Psoas muscle (tissue), 8 donors: ENCODE measurements around the gene CA14. TPM values are rescaled to one million over a fixed set of nuclear protein-coding genes. Genes with fewer than 3 reads are reported as not detected.
"Not testable (repeated sequence)": the region's sequence is repeated elsewhere in the genome, so short reads cannot be mapped to it uniquely, and the experiment has no call there.

Source experiments
- ATAC-seq, 4 donors: fragments of 200-7000 bp; cut with Tn5 transposase; one replicate each; pipeline ENCODE4 v1.9.1; 2020; ENCODE audit warnings: moderate library complexity in 3 of 4, mild to moderate bottlenecking in 2 of 4
- DNase-seq, 2 donors: peaks; one replicate each; pipeline ENCODE4 v3.0.0-alpha.2; 2020
- H3K27ac ChIP-seq: fragments of 200-600 bp; one replicate; pipeline ENCODE4 v1.8.0; 2022
- H3K27me3 ChIP-seq, 3 donors: fragments of 200-600 bp in 1 of 3; one replicate each; pipeline versions ENCODE4 v1.6.1 to v1.8.0; 2013 to 2022; ENCODE audit warnings: low read length in 2 of 3, mild to moderate bottlenecking in 2 of 3, moderate library complexity in 1 of 3; ENCODE audit not compliant: insufficient read depth in 3 of 3
- H3K36me3 ChIP-seq, 2 donors: fragments of 200-600 bp in 1 of 2; one replicate each; pipeline versions ENCODE4 v1.6.1 to v1.8.0; 2013 to 2022; ENCODE audit warnings: low read depth in 1 of 2, mild to moderate bottlenecking in 1 of 2, moderate library complexity in 1 of 2; ENCODE audit not compliant: insufficient read depth in 1 of 2
- H3K4me1 ChIP-seq: fragments of 200-600 bp; one replicate; pipeline ENCODE4 v1.8.0; 2022
- H3K4me3 ChIP-seq: fragments of 200-600 bp; one replicate; pipeline ENCODE4 v1.8.0; 2022; ENCODE audit warnings: mild to moderate bottlenecking
- H3K9me3 ChIP-seq: fragments of 200-600 bp; one replicate; pipeline ENCODE4 v1.8.0; 2022
- WGBS, 3 donors: extraction: QIAGEN DNeasy Blood & Tissue Kit; methylation state at CpG; one replicate each; pipeline versions ENCODE4 v1.1.6 to v1.1.7; 2013; 5-methylcytosine and 5-hydroxymethylcytosine counted together
- intact Hi-C, 2 donors: fragments of 100-400 bp; cut with DNase I; formaldehyde crosslinking; loops; one replicate each; pipeline versions ENCODE4 v1.11.0 to v1.14.2; 2022
- polyA plus RNA-seq, 3 donors: library from polyadenylated mRNA; stranded (reverse); fragments of 200-250 nt; gene quantifications; one replicate each; pipeline ENCODE4 v1.2.3, GENCODE V29; 2013
- total RNA-seq, 4 donors: library from RNA; stranded (reverse); fragmentation: NEBNext Ultra II Directional in 2 of 4; extraction: Animal tissue kit (Norgen Biotek cat#: 25700) in 2 of 4; gene quantifications; one replicate each; pipeline versions ENCODE4 v1.2.1 to v1.2.4, GENCODE V29; 2021 to 2023
- TF ChIP-seq, protein P1 (sequence below): fragments of 200-600 bp; IDR thresholded peaks from one replicate; pipeline ENCODE4 v1.8.0; 2022; ENCODE audit warnings: antibody characterized with exemption
- donor health status: healthy with polysubstance abuse.
- donor health status: DM: no; HTN: no; CAD: no; lungs with moderate emphysema.
- donor health status: Bipolar disorder and iron deficiency.
- donor health status: healthy.
- donor health status: DM: yes; HTN: yes; CAD: no.
- donor health status: DM: no; HTN: no; CAD: no.
- donor health status: DM: no; HTN: no; CAD: no.
- donor health status: DM: yes; HTN: yes; CAD: no.

CA14 gene
- total and polyA plus RNA-seq, 7 donors = 0.04 to 0.89 (median 0.48) TPM; not detected in 2

- Histone ChIP-seq H3K4me1 (no peaks in the 10 kb centered on the region), H3K4me3 (no peak overlapping the region), H3K36me3 (peaks cover 7 to 97% of the 10 kb centered on the region in 2 donors), H3K27me3 (no peaks in the 10 kb centered on the region), H3K9me3 (no peaks in the 10 kb centered on the region), H3K27ac (no peak overlapping the region)
- TF ChIP-seq, protein P1, sequence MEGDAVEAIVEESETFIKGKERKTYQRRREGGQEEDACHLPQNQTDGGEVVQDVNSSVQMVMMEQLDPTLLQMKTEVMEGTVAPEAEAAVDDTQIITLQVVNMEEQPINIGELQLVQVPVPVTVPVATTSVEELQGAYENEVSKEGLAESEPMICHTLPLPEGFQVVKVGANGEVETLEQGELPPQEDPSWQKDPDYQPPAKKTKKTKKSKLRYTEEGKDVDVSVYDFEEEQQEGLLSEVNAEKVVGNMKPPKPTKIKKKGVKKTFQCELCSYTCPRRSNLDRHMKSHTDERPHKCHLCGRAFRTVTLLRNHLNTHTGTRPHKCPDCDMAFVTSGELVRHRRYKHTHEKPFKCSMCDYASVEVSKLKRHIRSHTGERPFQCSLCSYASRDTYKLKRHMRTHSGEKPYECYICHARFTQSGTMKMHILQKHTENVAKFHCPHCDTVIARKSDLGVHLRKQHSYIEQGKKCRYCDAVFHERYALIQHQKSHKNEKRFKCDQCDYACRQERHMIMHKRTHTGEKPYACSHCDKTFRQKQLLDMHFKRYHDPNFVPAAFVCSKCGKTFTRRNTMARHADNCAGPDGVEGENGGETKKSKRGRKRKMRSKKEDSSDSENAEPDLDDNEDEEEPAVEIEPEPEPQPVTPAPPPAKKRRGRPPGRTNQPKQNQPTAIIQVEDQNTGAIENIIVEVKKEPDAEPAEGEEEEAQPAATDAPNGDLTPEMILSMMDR = no peak
- intact Hi-C loops = loop anchor here in 1 of 2 donors (10.0 kb wide), 1 partner anchor 52 kb away; no protein-coding TSS in a partner anchor
- WGBS, 3 donors = 56 to 84% (median 65%) methylated on average over 6 of the region's 6 CpGs
- DNase-seq = no peak
- peak in 1 of 4 donors; percentile 40 for ATAC-seq
Measured at GRCh38 chr1:150302338-150302737, 44.8 kb downstream of the CA14 start.

- Histone ChIP-seq H3K4me1 (no peaks in the 10 kb centered on the region), H3K4me3 (no peak overlapping the region), H3K27ac (no peak overlapping the region), H3K36me3 (peaks cover 7 to 97% of the 10 kb centered on the region in 2 donors), H3K9me3 (no peaks in the 10 kb centered on the region), H3K27me3 (no peaks in the 10 kb centered on the region)
- intact Hi-C loops = loop anchor here in 1 of 2 donors (10.0 kb wide), 1 partner anchor 52 kb away; no protein-coding TSS in a partner anchor
- ATAC-seq (no peak), DNase-seq (no peak)
- TF ChIP-seq, protein P1 = no peak
- 85 to 91% (median 88%) methylated on average over 2 of the region's 2 CpGs for WGBS, 3 donors
Measured at GRCh38 chr1:150302902-150303301, 45.3 kb downstream of the CA14 start.

DNA sequence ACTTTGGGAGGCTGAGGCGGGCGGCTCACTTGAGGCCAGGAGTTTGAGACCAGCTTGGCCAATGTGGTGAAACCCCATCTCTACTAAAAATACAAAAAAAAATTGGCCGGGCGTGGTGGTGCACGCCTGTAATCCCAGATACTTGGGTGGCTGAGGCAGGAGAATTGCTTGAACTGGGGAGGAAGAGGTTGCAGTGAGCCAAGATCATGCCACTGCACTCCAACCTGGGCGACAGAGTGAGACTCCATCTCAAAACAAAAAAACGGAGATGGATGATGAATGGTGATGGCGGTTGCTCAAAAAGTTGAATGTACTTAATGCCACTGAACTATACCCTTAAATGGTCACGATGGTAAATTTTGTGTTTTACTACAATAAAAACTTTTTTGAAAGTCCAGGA, 51.0 kb downstream of the CA14 start:
- H3K27ac ChIP-seq, H3K4me3 ChIP-seq, DNase-seq, H3K4me1 ChIP-seq, ATAC-seq, H3K9me3 ChIP-seq, H3K27me3 ChIP-seq: not testable (repeated sequence)
- WGBS, 3 donors = 92 to 95% (median 93%) methylated on average over 9 of the region's 9 CpGs
- intact Hi-C loops = loop anchor here in 1 of 2 donors (10.0 kb wide), 1 partner anchor 46 kb away; no protein-coding TSS in a partner anchor
- peaks cover 0 to 49% of the 10 kb centered on the region in 2 donors for H3K36me3 ChIP-seq

DNA sequence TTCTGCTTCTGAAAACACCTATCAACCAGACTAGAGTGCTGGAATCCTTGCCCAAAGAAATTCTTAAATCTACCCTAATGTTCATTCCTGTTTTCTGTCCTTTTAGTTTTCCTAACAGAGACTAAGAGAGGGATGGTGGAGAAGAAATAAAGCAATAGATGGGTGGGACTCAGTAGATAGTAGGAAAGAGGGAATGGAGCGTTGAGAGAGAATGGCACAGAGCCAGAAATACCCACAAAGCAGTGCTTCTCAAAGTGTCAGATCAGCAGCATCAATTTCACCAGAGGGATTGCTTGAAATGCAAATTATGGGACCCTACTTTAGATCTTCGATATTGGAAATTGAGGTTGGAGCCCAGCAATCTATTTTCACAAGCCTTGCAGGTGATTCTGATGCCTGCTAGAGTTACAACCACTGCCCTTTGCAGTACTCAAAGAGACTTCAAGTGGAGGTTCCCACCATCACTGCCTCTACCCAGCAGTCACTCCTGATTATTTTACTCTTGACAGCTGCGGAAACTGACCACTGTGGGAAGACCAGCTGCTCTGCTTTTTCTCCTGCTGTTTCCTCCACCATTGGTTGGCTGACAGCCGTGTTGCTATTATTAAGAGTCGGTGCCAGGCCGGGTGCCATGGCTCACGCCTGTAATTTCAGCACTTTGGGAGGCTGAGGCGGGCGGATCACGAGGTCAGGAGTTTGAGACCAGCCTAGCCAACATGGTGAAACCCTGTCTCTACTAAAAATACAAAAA, 52.4 kb downstream of the CA14 start:
- WGBS, 3 donors = 32 to 48% (median 32%) methylated on average over 10 of the region's 10 CpGs
- ATAC-seq (peak in 2 of 4 donors; percentile 12 to 21), DNase-seq (no peak)
- Histone ChIP-seq H3K36me3 (peaks cover 0 to 37% of the 10 kb centered on the region in 2 donors), H3K4me3 (no peak overlapping the region), H3K27ac (no peak overlapping the region), H3K4me1 (no peaks in the 10 kb centered on the region), H3K27me3 (no peaks in the 10 kb centered on the region), H3K9me3 (no peaks in the 10 kb centered on the region)
- TF ChIP-seq, protein P1 = no peak
- intact Hi-C loops = loop anchor here in 1 of 2 donors (10.0 kb wide), 1 partner anchor 45 kb away; no protein-coding TSS in a partner anchor

GRCh38 chr1:150311762-150312161, 54.2 kb downstream of the CA14 start:
- no peaks in the 10 kb centered on the region for H3K4me1 ChIP-seq
- intact Hi-C loops = no loop called here
- no peak for ATAC-seq
- peaks cover 0 to 19% of the 10 kb centered on the region in 2 donors for H3K36me3 ChIP-seq
- no peak for DNase-seq
- TF ChIP-seq, protein P1 = no peak
- no peak overlapping the region for H3K4me3 ChIP-seq
- H3K27ac ChIP-seq = no peak overlapping the region
- no peaks in the 10 kb centered on the region for H3K9me3 ChIP-seq
- 84 to 92% (median 91%) methylated on average over 2 of the region's 2 CpGs for WGBS, 3 donors
- no peaks in the 10 kb centered on the region for H3K27me3 ChIP-seq

Other genes with a start within 250 kb of the CA14 start
- gene OTUD7B, start 247.0 kb upstream of the CA14 start, total RNA-seq = 10 to 100 TPM; 47.4 to 62.0 (median 59.4) TPM
- gene OTUD7B, start 247.0 kb upstream of the CA14 start, polyA plus RNA-seq = 10 to 100 TPM in 1 of 3 donors, 1 to 10 TPM in 2; 6.8 to 29.6 (median 9.8) TPM
- gene VPS45, start 190.0 kb upstream of the CA14 start, total RNA-seq = 10 to 100 TPM; 18.7 to 25.5 (median 19.2) TPM
- gene VPS45, start 190.0 kb upstream of the CA14 start, polyA plus RNA-seq = 10 to 100 TPM; 13.0 to 36.0 (median 15.0) TPM
- gene PLEKHO1, start 107.9 kb upstream of the CA14 start, total RNA-seq = 10 to 100 TPM; 37.7 to 68.7 (median 41.9) TPM
- 100 to 1,000 TPM in 1 of 3 donors, 10 to 100 TPM in 2; 71.4 to 119 (median 84.9) TPM for gene PLEKHO1, start 107.9 kb upstream of the CA14 start, polyA plus RNA-seq
- 10 to 100 TPM; 26.9 to 37.4 (median 31.9) TPM for gene ANP32E, start 21.7 kb upstream of the CA14 start, total RNA-seq
- gene ANP32E, start 21.7 kb upstream of the CA14 start, polyA plus RNA-seq = 10 to 100 TPM; 14.4 to 93.0 (median 23.2) TPM
- 10 to 100 TPM; 33.1 to 69.3 (median 51.1) TPM for gene APH1A, start 11.2 kb downstream of the CA14 start, total RNA-seq
- gene APH1A, start 11.2 kb downstream of the CA14 start, polyA plus RNA-seq = 10 to 100 TPM; 48.5 to 91.5 (median 69.7) TPM
- 1 to 10 TPM; 4.7 to 7.6 (median 6.1) TPM for gene C1orf54, start 15.0 kb downstream of the CA14 start, total RNA-seq
- gene C1orf54, start 15.0 kb downstream of the CA14 start, polyA plus RNA-seq = 1 to 10 TPM; 6.4 to 7.0 (median 6.8) TPM
- gene CIART, start 24.8 kb downstream of the CA14 start, total RNA-seq = 10 to 100 TPM in 3 of 4 donors, 1 to 10 TPM in 1; 6.2 to 23.4 (median 14.5) TPM
- gene CIART, start 24.8 kb downstream of the CA14 start, polyA plus RNA-seq = 10 to 100 TPM in 2 of 3 donors, 1 to 10 TPM in 1; 1.6 to 11.7 (median 11.6) TPM
- 10 to 100 TPM; 50.1 to 55.0 (median 53.2) TPM for gene MRPS21, start 36.1 kb downstream of the CA14 start, total RNA-seq
- gene MRPS21, start 36.1 kb downstream of the CA14 start, polyA plus RNA-seq = 10 to 100 TPM; 53.4 to 87.8 (median 55.6) TPM
- gene PRPF3, start 63.8 kb downstream of the CA14 start, total RNA-seq = 10 to 100 TPM; 20.4 to 35.9 (median 22.2) TPM
- 10 to 100 TPM; 16.1 to 39.0 (median 24.1) TPM for gene PRPF3, start 63.8 kb downstream of the CA14 start, polyA plus RNA-seq
- gene RPRD2, start 106.4 kb downstream of the CA14 start, total RNA-seq = 10 to 100 TPM; 18.5 to 33.7 (median 29.7) TPM
- gene RPRD2, start 106.4 kb downstream of the CA14 start, polyA plus RNA-seq = 10 to 100 TPM in 1 of 3 donors, 1 to 10 TPM in 2; 5.0 to 22.1 (median 8.9) TPM
- gene TARS2, start 229.6 kb downstream of the CA14 start, total RNA-seq = 10 to 100 TPM; 20.8 to 44.5 (median 32.9) TPM
- 10 to 100 TPM in 2 of 3 donors, 1 to 10 TPM in 1; 9.6 to 24.0 (median 13.5) TPM for gene TARS2, start 229.6 kb downstream of the CA14 start, polyA plus RNA-seq